GM10266 (cell line): ENCODE data around the gene ZDHHC4.

Experiments
- DNase-seq: peaks from one replicate; pipeline ENCODE4 v3.0.0; 2012; ENCODE audit errors: extremely low spot score
- TF ChIP-seq, protein P1 (sequence below): IDR thresholded peaks from 2 replicates; pipeline ENCODE4 v1.5.1; 2012; ENCODE audit warnings: mild to moderate bottlenecking, low read depth; ENCODE audit not compliant: control insufficient read depth, insufficient read depth; ENCODE audit errors: missing control alignments

The ZDHHC4 gene

DNA sequence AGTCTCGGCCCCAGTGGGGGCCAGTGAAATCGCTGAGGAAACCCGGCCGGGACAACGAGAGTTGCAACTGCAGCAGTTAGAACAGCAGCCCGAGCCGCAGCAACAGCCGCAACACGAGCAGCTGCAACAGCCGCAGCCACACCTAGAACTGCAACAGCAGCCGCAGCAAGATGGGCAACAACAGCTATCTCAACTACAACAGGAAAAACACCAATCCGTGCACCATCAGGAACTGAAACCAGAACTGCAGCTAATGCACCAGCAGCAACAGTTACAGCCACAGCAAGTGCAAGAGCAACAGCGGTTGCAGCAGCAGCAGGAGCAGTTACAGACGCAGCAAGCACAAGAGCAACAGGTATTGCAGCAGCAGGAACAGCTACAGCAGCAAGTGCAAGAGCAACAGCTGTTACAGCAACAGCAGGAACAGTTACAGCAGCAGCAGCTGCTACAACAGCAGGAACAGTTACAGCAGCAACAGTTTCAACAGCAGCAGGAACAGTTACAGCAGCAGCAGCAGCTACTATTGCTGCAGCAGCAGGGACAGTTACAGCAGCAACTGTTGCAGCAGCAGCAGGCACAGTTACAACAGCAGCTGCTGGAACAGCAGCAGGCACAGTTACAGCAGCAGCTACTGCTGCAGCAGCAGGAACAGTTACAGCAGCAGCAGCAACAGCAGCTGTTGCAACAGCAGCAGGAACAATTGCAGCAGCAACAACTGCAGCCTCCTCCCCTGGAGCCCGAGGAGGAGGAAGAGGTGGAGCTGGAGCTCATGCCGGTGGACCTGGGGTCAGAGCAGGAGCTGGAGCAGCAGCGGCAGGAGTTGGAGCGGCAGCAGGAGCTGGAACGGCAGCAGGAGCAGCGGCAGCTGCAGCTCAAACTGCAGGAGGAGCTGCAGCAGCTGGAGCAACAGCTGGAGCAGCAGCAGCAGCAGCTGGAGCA lies 44.2 kb downstream of the ZDHHC4 start:
- TF ChIP-seq, protein P1, sequence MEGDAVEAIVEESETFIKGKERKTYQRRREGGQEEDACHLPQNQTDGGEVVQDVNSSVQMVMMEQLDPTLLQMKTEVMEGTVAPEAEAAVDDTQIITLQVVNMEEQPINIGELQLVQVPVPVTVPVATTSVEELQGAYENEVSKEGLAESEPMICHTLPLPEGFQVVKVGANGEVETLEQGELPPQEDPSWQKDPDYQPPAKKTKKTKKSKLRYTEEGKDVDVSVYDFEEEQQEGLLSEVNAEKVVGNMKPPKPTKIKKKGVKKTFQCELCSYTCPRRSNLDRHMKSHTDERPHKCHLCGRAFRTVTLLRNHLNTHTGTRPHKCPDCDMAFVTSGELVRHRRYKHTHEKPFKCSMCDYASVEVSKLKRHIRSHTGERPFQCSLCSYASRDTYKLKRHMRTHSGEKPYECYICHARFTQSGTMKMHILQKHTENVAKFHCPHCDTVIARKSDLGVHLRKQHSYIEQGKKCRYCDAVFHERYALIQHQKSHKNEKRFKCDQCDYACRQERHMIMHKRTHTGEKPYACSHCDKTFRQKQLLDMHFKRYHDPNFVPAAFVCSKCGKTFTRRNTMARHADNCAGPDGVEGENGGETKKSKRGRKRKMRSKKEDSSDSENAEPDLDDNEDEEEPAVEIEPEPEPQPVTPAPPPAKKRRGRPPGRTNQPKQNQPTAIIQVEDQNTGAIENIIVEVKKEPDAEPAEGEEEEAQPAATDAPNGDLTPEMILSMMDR = no peak
- no peak for DNase-seq

DNA sequence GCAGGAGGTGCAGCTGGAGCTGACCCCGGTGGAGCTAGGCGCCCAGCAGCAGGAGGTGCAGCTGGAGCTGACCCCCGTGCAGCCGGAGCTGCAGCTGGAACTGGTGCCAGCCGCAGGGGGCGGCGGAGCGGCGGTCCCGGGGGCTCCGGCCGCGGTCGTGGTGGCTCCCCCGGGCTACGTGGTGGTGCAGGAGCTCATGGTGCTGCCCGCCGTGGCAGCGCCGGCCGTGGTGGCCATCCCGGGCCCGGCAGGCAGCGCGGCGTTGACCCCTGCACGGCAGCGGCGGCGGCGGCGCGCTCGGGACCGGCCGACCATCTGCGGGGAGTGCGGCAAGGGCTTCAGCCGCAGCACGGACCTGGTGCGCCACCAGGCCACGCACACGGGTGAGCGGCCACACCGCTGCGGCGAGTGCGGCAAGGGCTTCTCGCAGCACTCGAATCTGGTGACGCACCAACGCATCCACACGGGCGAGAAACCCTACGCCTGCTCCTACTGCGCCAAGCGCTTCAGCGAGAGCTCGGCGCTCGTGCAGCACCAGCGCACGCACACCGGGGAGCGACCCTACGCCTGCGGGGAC lies 45.0 kb downstream of the ZDHHC4 start:
- DNase-seq = no peak
- TF ChIP-seq, protein P1 = no peak

DNA sequence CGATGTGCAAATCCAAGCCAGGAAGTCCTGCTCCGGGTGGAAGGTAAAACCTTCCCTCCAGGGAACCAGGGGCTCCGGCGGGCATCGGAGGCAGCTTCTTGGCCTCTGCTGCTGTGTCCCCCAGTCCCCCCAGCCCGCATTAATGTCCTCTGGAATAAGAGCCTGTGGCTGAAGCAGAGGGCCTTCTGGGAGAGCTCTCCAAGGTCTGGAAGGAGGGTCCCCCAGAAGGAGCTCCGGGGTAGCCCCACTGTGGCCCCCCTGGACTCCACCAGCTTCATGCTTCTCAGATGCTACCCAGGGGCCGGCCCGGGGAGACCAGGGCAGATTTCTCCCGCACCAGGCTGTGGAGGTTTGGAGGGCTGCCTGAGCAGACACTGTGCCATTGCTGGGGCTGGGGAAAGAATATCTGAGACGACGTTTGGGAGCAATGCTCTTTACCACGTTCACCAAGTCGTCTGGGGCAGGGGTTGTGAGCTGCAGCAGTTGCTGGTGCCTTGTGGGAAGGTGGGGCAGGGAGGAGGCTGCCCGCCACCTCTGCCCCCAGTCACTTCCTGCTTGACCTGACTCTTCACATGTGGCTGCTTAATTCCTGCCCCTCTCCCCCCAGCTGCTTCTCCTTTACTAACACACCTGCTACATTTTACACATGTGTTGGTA lies 46.5 kb downstream of the ZDHHC4 start:
- TF ChIP-seq, protein P1 = no peak
- no peak for DNase-seq

DNA sequence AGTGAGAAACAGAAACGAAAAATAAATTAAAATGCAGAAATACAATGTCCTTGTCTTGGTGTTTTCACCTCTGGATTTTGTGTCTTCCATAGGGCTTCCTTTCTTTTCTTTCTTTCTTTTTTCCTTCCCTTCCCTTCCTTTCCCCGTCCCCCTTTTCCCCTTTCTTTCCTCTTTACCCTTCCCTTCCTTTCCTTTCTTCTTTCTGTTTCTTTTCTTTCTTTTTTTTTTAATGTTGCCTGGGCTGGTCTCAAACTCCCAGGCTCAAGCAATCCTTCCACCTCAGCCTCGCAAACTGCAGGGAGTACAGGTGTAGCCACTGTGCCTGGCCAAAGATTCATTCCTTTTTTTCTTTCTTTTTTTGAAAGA lies 47.0 kb downstream of the ZDHHC4 start:
- no peak for DNase-seq
- TF ChIP-seq, protein P1 = no peak

DNA sequence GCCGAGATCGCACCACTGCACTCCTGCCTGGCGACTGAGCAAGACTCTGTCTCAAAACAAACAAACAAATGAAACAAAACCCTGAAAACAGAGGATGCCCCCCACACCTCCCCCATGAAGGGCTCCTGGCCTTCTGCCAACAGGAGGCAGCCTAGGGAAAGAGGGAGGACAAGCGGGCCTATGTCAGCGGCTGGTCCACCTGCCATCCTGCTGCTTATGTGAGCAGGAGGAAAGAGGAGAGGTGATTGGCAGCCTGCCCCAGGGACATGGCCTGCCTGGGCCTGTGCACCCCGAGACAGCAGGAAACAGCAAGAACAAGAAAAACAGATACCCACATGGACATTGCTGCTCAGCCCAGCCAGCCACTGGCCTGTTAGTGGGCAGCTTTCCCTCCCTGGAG lies 50.8 kb downstream of the ZDHHC4 start:
- TF ChIP-seq, protein P1 = no peak
- no peak for DNase-seq

DNA sequence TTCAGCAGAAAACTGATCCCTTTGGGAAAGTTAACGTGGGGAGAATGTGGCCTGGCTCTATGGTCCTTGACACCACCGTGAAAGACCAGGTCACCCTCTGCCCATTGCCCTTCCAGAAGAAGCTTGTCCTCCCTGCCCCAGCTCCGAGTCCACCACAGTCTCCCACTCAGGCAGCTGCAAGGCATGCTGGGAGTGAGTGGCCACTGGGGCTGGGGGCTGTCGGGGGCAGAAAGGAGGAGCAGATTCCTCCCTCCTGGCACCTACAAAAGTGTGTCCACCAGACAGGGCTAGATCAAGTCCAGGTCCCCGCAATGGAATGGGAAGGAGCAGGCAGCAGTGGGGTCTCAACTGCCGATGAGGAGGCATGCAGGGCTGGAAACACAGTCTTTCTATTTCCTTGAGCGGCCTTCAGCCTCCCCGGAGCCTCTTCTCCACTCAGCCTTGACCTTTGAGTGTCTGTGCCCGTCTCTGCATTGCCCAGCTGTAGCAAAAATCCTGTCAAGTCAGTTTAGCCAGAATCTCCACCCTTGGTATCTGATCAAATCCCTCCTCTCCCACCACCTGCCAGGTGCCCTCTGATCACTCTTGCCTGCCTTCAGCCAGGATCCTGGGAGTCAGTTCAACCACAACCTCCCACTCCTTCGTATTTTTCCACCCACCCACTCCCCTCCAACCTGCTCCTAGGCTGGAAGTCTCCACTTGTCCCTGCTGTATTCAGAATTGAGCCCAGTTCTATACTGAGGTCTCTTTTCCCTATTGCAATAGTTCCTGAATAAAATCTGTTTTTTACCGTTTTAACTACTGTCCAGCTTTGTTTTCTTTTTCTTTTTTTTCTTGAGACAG lies 53.0 kb downstream of the ZDHHC4 start:
- DNase-seq = no peak
- TF ChIP-seq, protein P1 = no peak
